IMR-90 (cell line): Measurements from ENCODE around the gene ARAP1. TPM values are rescaled to one million over a fixed set of nuclear protein-coding genes. Genes with fewer than 3 reads are reported as not detected.

ENCODE experiments used
- ATAC-seq: fragments of 200-7000 bp; cut with Tn5 transposase; 2 replicates; pipeline ENCODE4 v1.9.1; 2020; ENCODE audit warnings: low read depth, mild to moderate bottlenecking, moderate library complexity
- BruUV-seq: library from RNA; stranded (reverse); fragments of 400-500 nt; replicated peaks from 2 replicates; lab custom pipeline; 2021; lab: Mats Ljungman, UMichigan
- CTCF ChIA-PET: fragments of 300-600 bp; formaldehyde crosslinking; extraction: SDS; loops from one replicate; lab custom pipeline; 2021; ENCODE audit warnings: antibody characterized with exemption; lab: Yijun Ruan, JAX
- POLR2A ChIA-PET: fragments of 300-600 bp; sonication (Branson Sonifier 250); formaldehyde crosslinking; loops from one replicate; lab custom pipeline; 2022; ENCODE audit warnings: antibody characterized with exemption; ENCODE audit not compliant: unreplicated experiment; lab: Charles Lee
- DNase-seq: peaks from one replicate; pipeline ENCODE4 v3.0.0; 2013
- H2AFZ ChIP-seq: replicated peaks from 2 replicates; pipeline ENCODE3; 2013; ENCODE audit warnings: low read length, mild to moderate bottlenecking; ENCODE audit not compliant: poor library complexity
- H2AK5ac ChIP-seq: 2 replicates; pipeline ENCODE4 v1.6.1; 2013; ENCODE audit warnings: low read depth, low read length, inconsistent platforms
- H2AK9ac ChIP-seq: replicated peaks from 2 replicates; pipeline ENCODE3; 2013; ENCODE audit warnings: mild to moderate bottlenecking, low read depth, low read length, moderate library complexity; ENCODE audit not compliant: poor library complexity
- H2BK120ac ChIP-seq: 2 replicates; pipeline ENCODE4 v1.6.1; 2013; ENCODE audit warnings: low read depth, low read length, inconsistent platforms
- H2BK15ac ChIP-seq: 3 replicates; pipeline ENCODE4 v1.6.1; 2013; ENCODE audit warnings: low read depth, low read length, inconsistent platforms
- H2BK20ac ChIP-seq: 2 replicates; pipeline ENCODE4 v1.6.1; 2013; ENCODE audit warnings: low read depth, mild to moderate bottlenecking, inconsistent platforms, low read length, moderate library complexity
- H2BK5ac ChIP-seq: 2 replicates; pipeline ENCODE4 v1.6.1; 2013; ENCODE audit warnings: mild to moderate bottlenecking, low read depth, low read length, inconsistent platforms; ENCODE audit not compliant: poor library complexity, severe bottlenecking
- H3K14ac ChIP-seq: replicated peaks from 2 replicates; pipeline ENCODE4 v1.6.1; 2013; ENCODE audit warnings: low read depth, low read length, inconsistent platforms
- H3K18ac ChIP-seq: 2 replicates; pipeline ENCODE4 v1.6.1; 2013; ENCODE audit warnings: low read depth, low read length, control low read depth
- H3K23ac ChIP-seq: 2 replicates; pipeline ENCODE4 v1.6.1; 2013; ENCODE audit warnings: low read depth, low read length, inconsistent platforms
- H3K27ac ChIP-seq: 2 replicates; pipeline ENCODE4 v1.5.1; 2013; ENCODE audit warnings: mild to moderate bottlenecking, control low read depth, low read length; ENCODE audit not compliant: insufficient read depth
- H3K27me3 ChIP-seq: 2 replicates; pipeline ENCODE4 v1.6.1; 2013; ENCODE audit warnings: low read length; ENCODE audit not compliant: control insufficient read depth, insufficient read depth
- H3K36me3 ChIP-seq: 2 replicates; pipeline ENCODE4 v1.6.1; 2013; ENCODE audit warnings: low read length, mixed read lengths; ENCODE audit not compliant: control insufficient read depth, insufficient read depth
- H3K4ac ChIP-seq: 2 replicates; pipeline ENCODE4 v1.6.1; 2013; ENCODE audit warnings: low read depth, low read length, inconsistent platforms
- H3K4me1 ChIP-seq: 2 replicates; pipeline ENCODE4 v1.6.1; 2013; ENCODE audit warnings: low read length, mixed read lengths; ENCODE audit not compliant: control insufficient read depth, insufficient read depth
- H3K4me2 ChIP-seq: 2 replicates; pipeline ENCODE4 v1.6.1; 2013; ENCODE audit warnings: low read depth, mild to moderate bottlenecking, control low read depth, low read length, moderate library complexity
- H3K4me3 ChIP-seq: 2 replicates; pipeline ENCODE4 v1.5.1; 2013; ENCODE audit warnings: low read depth, mild to moderate bottlenecking, control low read depth, low read length, moderate library complexity; ENCODE audit not compliant: insufficient read depth
- H3K56ac ChIP-seq: 2 replicates; pipeline ENCODE4 v1.6.1; 2013; ENCODE audit warnings: low read length, inconsistent platforms; ENCODE audit not compliant: insufficient read depth; ENCODE audit errors: extremely low read depth
- H3K79me1 ChIP-seq, 2 experiments: 2 replicates each; pipeline ENCODE4 v1.6.1; 2013; ENCODE audit warnings: low read length in 2 of 2, inconsistent platforms in 1 of 2, low read depth in 1 of 2
- H3K9ac ChIP-seq: 2 replicates; pipeline ENCODE4 v1.6.1; 2013; ENCODE audit warnings: low read depth, low read length, control low read depth
- H3K9me1 ChIP-seq: 2 replicates; pipeline ENCODE4 v1.6.1; 2013; ENCODE audit warnings: low read length, inconsistent platforms; ENCODE audit not compliant: insufficient read depth
- H3K9me3 ChIP-seq: 2 replicates; pipeline ENCODE4 v1.6.1; 2013; ENCODE audit warnings: low read length; ENCODE audit not compliant: control insufficient read depth, insufficient read depth
- H4K20me1 ChIP-seq: 2 replicates; pipeline ENCODE4 v1.6.1; 2013; ENCODE audit warnings: low read length, inconsistent platforms; ENCODE audit not compliant: insufficient read depth
- H4K5ac ChIP-seq: 2 replicates; pipeline ENCODE4 v1.6.1; 2013; ENCODE audit warnings: mild to moderate bottlenecking, low read depth, low read length, control low read depth
- H4K8ac ChIP-seq, 2 experiments: 2 replicates each; pipeline ENCODE4 v1.6.1; 2013; ENCODE audit warnings: low read depth in 2 of 2, low read length in 2 of 2, control low read depth in 1 of 2, inconsistent platforms in 1 of 2
- H4K91ac ChIP-seq: 2 replicates; pipeline ENCODE4 v1.6.1; 2013; ENCODE audit warnings: low read depth, low read length, inconsistent platforms; ENCODE audit not compliant: insufficient read depth
- BHLHE40 ChIP-seq: fragments of 150-350 bp; IDR thresholded peaks from 2 replicates; pipeline ENCODE4 v1.6.1; 2016; ENCODE audit warnings: mild to moderate bottlenecking, low read depth, low read length
- CHD1 ChIP-seq: IDR thresholded peaks from 2 replicates; pipeline ENCODE4 v1.6.1; 2012; ENCODE audit warnings: low read depth, low read length, improper control_type of control experiment
- FOS ChIP-seq: fragments of 150-350 bp; IDR thresholded peaks from 2 replicates; pipeline ENCODE4 v1.6.1; 2016; ENCODE audit warnings: low read depth, low read length
- MAFK ChIP-seq: IDR thresholded peaks from 2 replicates; pipeline ENCODE4 v1.6.1; 2012; ENCODE audit warnings: low read depth, low read length, improper control_type of control experiment
- MXI1 ChIP-seq: IDR thresholded peaks from 2 replicates; pipeline ENCODE4 v1.6.1; 2012; ENCODE audit warnings: low read depth, mild to moderate bottlenecking, low read length, moderate library complexity, borderline replicate concordance
- POLR2A ChIP-seq: IDR thresholded peaks from 2 replicates; pipeline ENCODE4 v1.6.1; 2012; ENCODE audit warnings: mild to moderate bottlenecking, low read depth, low read length
- RAD21 ChIP-seq: IDR thresholded peaks from 2 replicates; pipeline ENCODE4 v1.6.1; 2012; ENCODE audit warnings: low read length, improper control_type of control experiment
- RFX5 ChIP-seq: IDR thresholded peaks from 2 replicates; pipeline ENCODE4 v1.8.0; 2012; ENCODE audit warnings: low read depth, mild to moderate bottlenecking, low read length, moderate library complexity
- SMC3 ChIP-seq: fragments of 150-350 bp; IDR thresholded peaks from 2 replicates; pipeline ENCODE4 v1.6.1; 2016; ENCODE audit warnings: low read depth, mild to moderate bottlenecking, antibody characterized with exemption, low read length, moderate library complexity
- WGBS, 2 experiments: methylation state at CpG; one replicate each; pipeline versions ENCODE4 v1.1.5 to v1.1.7; 2013; ENCODE audit warnings: missing lambda C conversion rate in 2 of 2; ENCODE audit not compliant: insufficient read length in 1 of 2; ENCODE audit errors: extremely low coverage in 2 of 2; 5-methylcytosine and 5-hydroxymethylcytosine counted together
- dilution Hi-C: fragments of 300-500 bp; cut with HindIII; formaldehyde crosslinking; loops from one replicate; pipeline ENCODE4 v1.14.3; 2018; ENCODE audit warnings: low sequenced_read_pairs; ENCODE audit not compliant: unreplicated experiment
- in situ Hi-C: fragments of 300-500 bp; cut with MboI; formaldehyde crosslinking; loops from 3 replicates; pipeline ENCODE4 v1.14.3; 2019; ENCODE audit warnings: low sequenced_read_pairs, inconsistent platforms, mixed read lengths
- intact Hi-C: fragments of 100-400 bp; cut with micrococcal nuclease; formaldehyde crosslinking; loops from 2 replicates; pipeline ENCODE4 v1.10.0; 2022
- polyA plus RNA-seq, 3 experiments: library from polyadenylated mRNA; depleted of rRNA; stranded (reverse); fragments of >200 nt; gene quantifications; 2 replicates each; pipeline ENCODE4 v1.2.3, GENCODE V29; 2012; ENCODE audit warnings: low replicate concordance in 1 of 3
- total RNA-seq: library from RNA; depleted of rRNA; stranded (reverse); fragments of >200 nt; gene quantifications from 2 replicates; pipeline ENCODE4 v1.2.3, GENCODE V29; 2012
- TF ChIP-seq, protein P1 (sequence below): fragments of 150-350 bp; IDR thresholded peaks from 2 replicates; pipeline ENCODE4 v1.6.1; 2016; ENCODE audit warnings: low read depth, mild to moderate bottlenecking, low read length, moderate library complexity, borderline replicate concordance

Gene ARAP1
- total and polyA plus RNA-seq, 2 of the 4 experiments (the other 2 are of a cell fraction) = 37.6 to 63.1 TPM

DNA sequence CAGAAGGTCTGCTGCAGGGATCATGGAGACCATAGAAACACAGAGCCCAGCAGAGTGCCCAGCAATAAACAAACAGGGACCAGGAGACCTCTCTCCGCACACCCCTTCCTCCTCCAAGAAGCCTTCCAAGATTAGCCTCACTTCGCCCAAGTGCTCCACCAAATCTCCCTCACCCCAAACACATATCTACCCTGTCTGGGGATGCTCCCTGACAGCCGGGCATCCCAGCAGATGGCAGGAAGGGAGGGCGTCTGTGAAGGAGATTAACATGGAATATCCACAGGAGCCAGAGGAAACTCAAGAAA lies 26.5 kb downstream of the ARAP1 start:
- POLR2A ChIA-PET = interaction anchor here (0.6 to 1.0 kb wide), 3 partner anchors 68 to 776 kb away, joined by 3 to 6 read pairs (median 4); no protein-coding TSS in a partner anchor
- Histone ChIP-seq H3K36me3 (peaks cover 2% of the 10 kb centered on the region; the same call in 1 of the 2 replicates), H4K91ac (no peak overlapping the region), H3K9me1 (peaks cover 6% of the 10 kb centered on the region; the same call in 1 of the 2 replicates), H4K5ac (no peak overlapping the region), H2BK20ac (no peak overlapping the region), H2AK9ac (peak overlapping the region; percentile 80), H3K9ac (no peak overlapping the region), H3K4me1 (peaks cover 15% of the 10 kb centered on the region), H3K23ac (no peak overlapping the region), H2BK5ac (no peak overlapping the region), H3K79me1 (peaks cover 29 to 67% of the 10 kb centered on the region in 2 experiments), H4K8ac (no peak overlapping the region), H3K4me2 (no peak overlapping the region), H3K56ac (no peak overlapping the region), H3K27me3 (no peaks in the 10 kb centered on the region), H4K20me1 (peaks cover 9% of the 10 kb centered on the region), H3K18ac (no peak overlapping the region), H2BK120ac (no peak overlapping the region), H2BK15ac (no peak overlapping the region), H2AFZ (no peak overlapping the region), H3K4ac (no peak overlapping the region), H3K4me3 (no peak overlapping the region), H2AK5ac (no peak overlapping the region; the same call in 1 of the 2 replicates), H3K9me3 (no peaks in the 10 kb centered on the region), H3K14ac (no peak overlapping the region), H3K27ac (no peak overlapping the region)
- intact Hi-C loops = loop anchor here (1.0 to 5.0 kb wide), 5 partner anchors 68 to 562 kb away; partner anchors contain the start of gene ATG16L2
- ATAC-seq (no peak), DNase-seq (no peak)
- no TSS peak for BruUV-seq
- TF ChIP-seq CHD1 (no peak), POLR2A (no peak), MAFK (no peak), FOS (no peak), SMC3 (no peak), BHLHE40 (no peak), RAD21 (no peak), MXI1 (no peak), RFX5 (no peak)
- TF ChIP-seq, protein P1, sequence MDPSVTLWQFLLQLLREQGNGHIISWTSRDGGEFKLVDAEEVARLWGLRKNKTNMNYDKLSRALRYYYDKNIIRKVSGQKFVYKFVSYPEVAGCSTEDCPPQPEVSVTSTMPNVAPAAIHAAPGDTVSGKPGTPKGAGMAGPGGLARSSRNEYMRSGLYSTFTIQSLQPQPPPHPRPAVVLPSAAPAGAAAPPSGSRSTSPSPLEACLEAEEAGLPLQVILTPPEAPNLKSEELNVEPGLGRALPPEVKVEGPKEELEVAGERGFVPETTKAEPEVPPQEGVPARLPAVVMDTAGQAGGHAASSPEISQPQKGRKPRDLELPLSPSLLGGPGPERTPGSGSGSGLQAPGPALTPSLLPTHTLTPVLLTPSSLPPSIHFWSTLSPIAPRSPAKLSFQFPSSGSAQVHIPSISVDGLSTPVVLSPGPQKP = no peak
- no CpG with 5 or more reads among the region's 4 CpGs for WGBS, 2 experiments
- CTCF ChIA-PET = interaction anchor here (0.5 to 1.4 kb wide), 14 partner anchors 13 to 456 kb away, joined by 3 to 15 read pairs (median 4); partner anchors contain the start of gene STARD10
- in situ Hi-C loops = loop anchor here (10.0 kb wide), 2 partner anchors 419 to 559 kb away; partner anchors contain the start of gene FCHSD2
- dilution Hi-C loops = no loop called here
